Right atrium auricular region (tissue), 2 donors: ENCODE measurements around the gene LAMC3. TPM values are rescaled to one million over a fixed set of nuclear protein-coding genes. Genes with fewer than 3 reads are reported as not detected.
A peak's percentile ranks its signal among the peaks of the same experiment; 100 is the strongest.

ENCODE experiments used
- DNase-seq: peaks from one replicate; pipeline ENCODE4 v3.0.0-alpha.2; 2019; ENCODE audit warnings: low spot score
- H3K27ac ChIP-seq, 2 donors: fragments of 200-600 bp; sonication (generic); 1 replicate in 1 of 2; 2 replicates in 1 of 2; pipeline ENCODE4 v1.5.1; 2016 to 2019
- H3K27me3 ChIP-seq, 2 donors: fragments of 200-600 bp; sonication (generic); one replicate each; pipeline versions ENCODE4 v1.5.1 to v1.6.0; 2017 to 2019
- H3K36me3 ChIP-seq: fragments of 200-600 bp; sonication (generic); one replicate; pipeline ENCODE4 v1.5.1; 2016
- H3K4me1 ChIP-seq, 2 donors: fragments of 200-600 bp; sonication (generic); one replicate each; pipeline versions ENCODE4 v1.5.1 to v1.6.0; 2017 to 2019
- H3K4me3 ChIP-seq, 2 donors: fragments of 200-600 bp; sonication (generic); 1 replicate in 1 of 2; 2 replicates in 1 of 2; pipeline ENCODE4 v1.5.1; 2017 to 2019; ENCODE audit warnings: mild to moderate bottlenecking in 1 of 2, moderate library complexity in 1 of 2
- H3K9me3 ChIP-seq, 2 donors: fragments of 200-600 bp; sonication (generic); one replicate each; pipeline ENCODE4 v1.5.1; 2019
- total RNA-seq, 2 donors: library from RNA; depleted of rRNA; stranded (reverse); fragments of >200 nt; gene quantifications; one replicate each; pipeline ENCODE4 v1.1.0, GENCODE V29; 2016
- TF ChIP-seq, protein P1 (sequence below), 2 donors: fragments of 200-600 bp; sonication (generic); IDR thresholded peaks; one replicate each; pipeline ENCODE4 v1.5.1; 2019; ENCODE audit warnings: antibody characterized with exemption in 2 of 2

The LAMC3 gene
- total RNA-seq, 2 donors from 2014 or later = 0.56 to 1.6 TPM

DNA sequence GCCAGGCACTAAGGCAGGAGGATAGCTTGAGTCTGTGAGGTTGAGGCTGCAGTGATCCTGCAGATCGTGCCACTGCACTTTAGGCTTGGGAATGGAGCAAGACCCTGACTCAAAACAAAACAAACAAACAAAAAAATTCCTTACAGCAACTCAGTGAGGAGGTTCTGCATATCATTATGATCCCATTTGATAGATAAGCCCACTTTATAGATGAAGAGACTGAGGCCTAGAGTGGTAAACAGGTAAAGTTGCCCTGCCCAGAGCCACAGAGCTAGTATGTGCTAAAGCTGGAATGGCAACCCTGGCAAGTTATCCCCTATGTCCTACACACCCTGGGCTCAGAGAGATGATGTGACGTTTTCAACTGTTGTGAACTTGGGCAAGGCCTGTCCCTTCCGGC is 94.6 kb downstream of the LAMC3 start:
- TF ChIP-seq, protein P1, sequence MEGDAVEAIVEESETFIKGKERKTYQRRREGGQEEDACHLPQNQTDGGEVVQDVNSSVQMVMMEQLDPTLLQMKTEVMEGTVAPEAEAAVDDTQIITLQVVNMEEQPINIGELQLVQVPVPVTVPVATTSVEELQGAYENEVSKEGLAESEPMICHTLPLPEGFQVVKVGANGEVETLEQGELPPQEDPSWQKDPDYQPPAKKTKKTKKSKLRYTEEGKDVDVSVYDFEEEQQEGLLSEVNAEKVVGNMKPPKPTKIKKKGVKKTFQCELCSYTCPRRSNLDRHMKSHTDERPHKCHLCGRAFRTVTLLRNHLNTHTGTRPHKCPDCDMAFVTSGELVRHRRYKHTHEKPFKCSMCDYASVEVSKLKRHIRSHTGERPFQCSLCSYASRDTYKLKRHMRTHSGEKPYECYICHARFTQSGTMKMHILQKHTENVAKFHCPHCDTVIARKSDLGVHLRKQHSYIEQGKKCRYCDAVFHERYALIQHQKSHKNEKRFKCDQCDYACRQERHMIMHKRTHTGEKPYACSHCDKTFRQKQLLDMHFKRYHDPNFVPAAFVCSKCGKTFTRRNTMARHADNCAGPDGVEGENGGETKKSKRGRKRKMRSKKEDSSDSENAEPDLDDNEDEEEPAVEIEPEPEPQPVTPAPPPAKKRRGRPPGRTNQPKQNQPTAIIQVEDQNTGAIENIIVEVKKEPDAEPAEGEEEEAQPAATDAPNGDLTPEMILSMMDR (IDR thresholded peaks at IDR 0.05) = no peak
- Histone ChIP-seq H3K9me3 (no peaks in the 10 kb centered on the region), H3K36me3 (no peaks in the 10 kb centered on the region), H3K27ac (no peak overlapping the region), H3K4me1 (peaks cover 0 to 61% of the 10 kb centered on the region in 2 donors), H3K4me3 (no peak overlapping the region), H3K27me3 (no peaks in the 10 kb centered on the region)
- DNase-seq = no peak

DNA sequence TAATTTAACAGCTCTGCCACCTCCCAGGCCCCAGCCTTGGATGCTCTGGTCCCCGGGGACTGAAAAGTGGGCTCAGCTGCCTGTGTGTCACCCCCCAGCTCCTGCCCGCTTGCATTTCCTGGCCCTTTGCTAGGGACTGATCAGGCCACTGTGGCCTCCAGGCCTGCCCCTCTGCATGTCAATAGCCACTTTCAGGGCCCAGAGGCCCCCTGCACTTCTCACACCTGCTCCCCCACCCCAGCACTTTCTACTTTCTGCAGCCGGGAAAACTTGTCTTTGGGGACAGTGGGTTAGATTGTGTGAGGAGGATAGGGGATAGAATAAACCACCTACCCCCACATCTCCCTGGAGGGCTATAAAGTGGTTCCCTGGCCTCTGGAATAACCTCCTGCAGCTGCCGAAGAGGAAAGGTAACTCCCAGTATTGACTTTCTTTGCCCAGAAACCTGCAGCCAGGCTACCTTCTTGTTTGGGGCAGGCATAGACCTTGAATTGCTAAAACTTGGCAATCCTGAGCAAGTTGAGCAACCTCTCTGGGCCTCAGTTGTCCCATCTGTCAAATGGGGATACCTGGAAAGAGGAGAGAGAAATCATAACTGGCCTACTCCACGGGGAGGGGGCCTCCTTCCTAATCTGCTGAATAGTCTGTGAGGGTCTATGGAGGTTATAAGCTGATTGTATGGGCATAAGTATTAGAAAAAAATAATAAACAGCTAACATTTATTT is 95.2 kb downstream of the LAMC3 start:
- H3K27ac ChIP-seq = no peak overlapping the region

DNA sequence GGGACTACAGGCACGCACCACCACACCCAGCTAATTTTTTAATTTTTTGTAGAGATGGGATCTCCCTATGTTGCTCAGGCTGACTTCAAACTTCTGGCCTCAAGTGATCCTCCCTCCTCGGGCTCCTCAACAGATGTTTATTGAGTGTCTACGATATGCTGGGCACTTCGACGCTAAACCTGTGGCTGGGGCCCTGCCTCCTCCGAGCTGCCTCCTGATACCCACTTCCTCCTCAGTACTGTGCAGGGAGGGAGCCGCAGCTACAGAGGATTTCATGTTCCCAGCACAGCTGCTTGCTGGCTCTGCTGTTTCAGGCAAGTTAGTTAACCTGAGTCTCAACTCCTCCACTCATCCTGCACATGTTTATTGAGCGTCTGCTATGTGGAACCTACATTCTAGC is 97.0 kb downstream of the LAMC3 start:
- peaks cover 0 to 39% of the 10 kb centered on the region in 2 donors for H3K4me1 ChIP-seq
- TF ChIP-seq, protein P1 (IDR thresholded peaks at IDR 0.05) = no peak
- DNase-seq = no peak
- H3K4me3 ChIP-seq = no peak overlapping the region
- H3K27ac ChIP-seq = no peak overlapping the region
- no peaks in the 10 kb centered on the region for H3K36me3 ChIP-seq
- no peaks in the 10 kb centered on the region for H3K27me3 ChIP-seq
- no peaks in the 10 kb centered on the region for H3K9me3 ChIP-seq

More for the DNA sequence above, 95.2 kb downstream of the LAMC3 start:
- H3K4me3 ChIP-seq = no peak overlapping the region
- TF ChIP-seq, protein P1 (IDR thresholded peaks at IDR 0.05) = no peak
- peaks cover 0 to 54% of the 10 kb centered on the region in 2 donors for H3K4me1 ChIP-seq
- no peaks in the 10 kb centered on the region for H3K27me3 ChIP-seq
- no peaks in the 10 kb centered on the region for H3K36me3 ChIP-seq
- H3K9me3 ChIP-seq = no peaks in the 10 kb centered on the region
- DNase-seq = no peak

DNA sequence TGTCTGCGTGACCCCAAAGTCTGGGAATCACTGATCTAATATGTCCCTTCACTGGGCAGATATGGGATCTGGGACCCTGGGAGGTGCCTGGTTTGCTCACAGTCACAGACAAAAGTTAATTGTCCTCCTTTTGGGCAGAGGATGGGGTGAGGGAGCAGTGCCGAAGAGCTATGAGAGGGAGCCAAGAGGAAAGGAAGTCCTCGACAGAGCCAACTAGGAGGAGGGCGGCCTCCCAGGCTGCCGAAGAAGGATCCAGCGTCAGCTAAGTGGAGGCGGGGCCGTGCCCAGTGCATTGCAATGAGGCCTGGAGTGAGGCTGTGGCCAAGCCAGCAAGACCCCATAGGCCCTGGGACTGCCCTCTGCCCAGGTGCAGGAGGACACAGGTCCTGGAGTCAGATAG is 98.8 kb downstream of the LAMC3 start:
- Histone ChIP-seq H3K27me3 (no peaks in the 10 kb centered on the region), H3K9me3 (no peaks in the 10 kb centered on the region), H3K4me3 (no peak overlapping the region), H3K36me3 (no peaks in the 10 kb centered on the region), H3K27ac (peak overlapping the region in 1 of 2 donors; percentile 16), H3K4me1 (peaks cover 0 to 28% of the 10 kb centered on the region in 2 donors)
- TF ChIP-seq, protein P1 (IDR thresholded peaks at IDR 0.05) = no peak
- no peak for DNase-seq

DNA sequence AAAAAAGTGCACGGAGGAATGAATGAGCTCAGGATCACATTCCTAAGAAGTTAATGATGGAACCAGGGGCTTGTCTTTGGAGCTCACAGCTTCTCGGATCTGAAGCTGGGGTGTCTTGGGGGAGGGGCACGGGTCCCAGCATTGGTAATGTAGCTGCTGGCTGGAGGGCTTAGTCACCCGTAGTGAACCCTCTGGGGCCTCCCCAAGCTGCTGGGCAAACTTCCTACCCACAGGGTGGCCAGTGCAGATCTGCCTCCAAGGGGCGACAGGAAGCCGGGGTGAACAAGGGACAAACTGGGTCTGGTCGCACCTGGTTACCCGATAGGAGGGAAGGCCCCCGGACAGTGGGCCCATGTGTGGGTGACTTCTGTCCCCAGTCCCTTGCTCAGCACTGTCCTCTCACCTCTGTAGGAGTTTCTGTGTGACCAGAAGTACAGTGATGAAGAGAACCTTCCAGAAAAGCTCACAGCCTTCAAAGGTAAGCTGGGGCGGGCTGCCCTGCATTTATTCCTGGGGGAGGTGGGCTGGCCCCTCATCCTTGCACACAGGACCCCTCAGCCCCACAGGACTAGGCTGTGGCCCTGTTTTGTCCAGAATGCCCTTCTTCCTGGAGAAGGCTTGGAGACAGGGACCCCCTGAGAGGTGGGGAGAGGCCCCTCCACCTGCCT is 102.3 kb downstream of the LAMC3 start:
- Histone ChIP-seq H3K36me3 (no peaks in the 10 kb centered on the region), H3K4me1 (peaks cover 0 to 22% of the 10 kb centered on the region in 2 donors), H3K4me3 (no peak overlapping the region), H3K9me3 (no peaks in the 10 kb centered on the region), H3K27ac (no peak overlapping the region), H3K27me3 (no peaks in the 10 kb centered on the region)
- no peak for DNase-seq
- TF ChIP-seq, protein P1 (IDR thresholded peaks at IDR 0.05) = no peak
